Thoracic aorta (tissue), 2 donors: Measurements from ENCODE around the gene MDK. TPM values are rescaled to one million over a fixed set of nuclear protein-coding genes. Genes with fewer than 3 reads are reported as not detected.

Experiments used
- ATAC-seq: fragments of 150-250 bp; one replicate; pipeline ENCODE4 v1.8.0; 2017; ENCODE audit warnings: low read depth; ENCODE audit not compliant: insufficient number of reproducible peaks, low FRiP score
- DNase-seq: peaks from one replicate; pipeline ENCODE4 v3.0.0-alpha.2; 2020; ENCODE audit warnings: low spot score
- H3K27ac ChIP-seq, 2 donors: fragments of 200-600 bp; sonication (generic); 1 replicate in 1 of 2; 2 replicates in 1 of 2; pipeline ENCODE4 v1.5.1; 2016; ENCODE audit warnings: mild to moderate bottlenecking in 2 of 2, moderate library complexity in 2 of 2
- H3K27me3 ChIP-seq: fragments of 200-600 bp; sonication (generic); replicated peaks from 2 replicates; pipeline ENCODE4 v1.6.0; 2016; ENCODE audit warnings: mild to moderate bottlenecking; ENCODE audit not compliant: insufficient read depth
- H3K36me3 ChIP-seq: fragments of 200-600 bp; sonication (generic); one replicate; pipeline ENCODE4 v1.5.1; 2016
- H3K4me1 ChIP-seq, 2 donors: fragments of 200-600 bp; sonication (generic); 1 replicate in 1 of 2; 2 replicates in 1 of 2; pipeline versions ENCODE4 v1.5.1 to v1.6.0; 2016; ENCODE audit warnings: low read depth in 2 of 2, mild to moderate bottlenecking in 1 of 2; ENCODE audit not compliant: control insufficient read depth in 1 of 2
- H3K4me3 ChIP-seq: fragments of 200-600 bp; sonication (generic); 2 replicates; pipeline ENCODE4 v1.5.1; 2016; ENCODE audit warnings: mild to moderate bottlenecking
- H3K9me3 ChIP-seq: fragments of 200-600 bp; sonication (generic); 2 replicates; pipeline ENCODE4 v1.5.1; 2016
- total RNA-seq, 2 donors: library from RNA; depleted of rRNA; stranded (reverse); fragments of >200 nt; gene quantifications; one replicate each; pipeline versions ENCODE4 v1.1.0 to v1.2.3, GENCODE V29; 2016
- TF ChIP-seq, protein P1 (sequence below): fragments of 200-600 bp; sonication (generic); IDR thresholded peaks from one replicate; pipeline ENCODE4 v1.5.1; 2019; ENCODE audit warnings: antibody characterized with exemption

MDK gene
- total RNA-seq, 2 donors from 2014 or later = 13.5 to 21.0 TPM

- no peak overlapping the region for H3K27ac ChIP-seq
- DNase-seq (no peak), ATAC-seq (no peak)
- no peaks in the 10 kb centered on the region for H3K27me3 ChIP-seq
- H3K9me3 ChIP-seq = no peaks in the 10 kb centered on the region
- TF ChIP-seq, protein P1, sequence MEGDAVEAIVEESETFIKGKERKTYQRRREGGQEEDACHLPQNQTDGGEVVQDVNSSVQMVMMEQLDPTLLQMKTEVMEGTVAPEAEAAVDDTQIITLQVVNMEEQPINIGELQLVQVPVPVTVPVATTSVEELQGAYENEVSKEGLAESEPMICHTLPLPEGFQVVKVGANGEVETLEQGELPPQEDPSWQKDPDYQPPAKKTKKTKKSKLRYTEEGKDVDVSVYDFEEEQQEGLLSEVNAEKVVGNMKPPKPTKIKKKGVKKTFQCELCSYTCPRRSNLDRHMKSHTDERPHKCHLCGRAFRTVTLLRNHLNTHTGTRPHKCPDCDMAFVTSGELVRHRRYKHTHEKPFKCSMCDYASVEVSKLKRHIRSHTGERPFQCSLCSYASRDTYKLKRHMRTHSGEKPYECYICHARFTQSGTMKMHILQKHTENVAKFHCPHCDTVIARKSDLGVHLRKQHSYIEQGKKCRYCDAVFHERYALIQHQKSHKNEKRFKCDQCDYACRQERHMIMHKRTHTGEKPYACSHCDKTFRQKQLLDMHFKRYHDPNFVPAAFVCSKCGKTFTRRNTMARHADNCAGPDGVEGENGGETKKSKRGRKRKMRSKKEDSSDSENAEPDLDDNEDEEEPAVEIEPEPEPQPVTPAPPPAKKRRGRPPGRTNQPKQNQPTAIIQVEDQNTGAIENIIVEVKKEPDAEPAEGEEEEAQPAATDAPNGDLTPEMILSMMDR = no peak
- no peak overlapping the region for H3K4me3 ChIP-seq
- H3K36me3 ChIP-seq = no peaks in the 10 kb centered on the region
- H3K4me1 ChIP-seq = peaks cover 5 to 22% of the 10 kb centered on the region in 2 donors
These were observed 37.9 kb upstream of the MDK start for GRCh38 chr11:46343520-46343919.

DNA sequence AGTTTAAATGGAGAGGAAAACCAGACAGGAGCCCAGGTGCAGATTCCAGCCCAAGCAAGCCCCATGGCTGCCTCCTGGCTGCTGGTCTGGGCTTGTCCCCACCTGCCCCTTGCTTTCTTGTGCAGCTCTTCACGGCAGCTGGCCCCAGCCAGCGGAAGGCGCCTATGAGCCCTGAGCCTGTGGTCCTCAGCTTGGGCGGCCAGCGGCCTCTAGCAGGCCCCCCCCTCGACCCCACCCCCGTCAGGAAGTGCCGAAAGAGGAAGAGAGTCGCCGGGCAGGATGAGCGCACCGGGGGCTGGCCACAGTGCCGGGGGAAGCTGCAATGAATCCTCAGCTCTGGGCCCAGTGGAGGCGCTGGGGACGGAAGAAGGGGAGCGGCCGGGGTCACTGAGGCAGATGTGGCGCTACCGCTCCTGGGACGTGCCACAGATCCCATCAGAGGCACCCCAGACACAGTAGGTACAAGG, 36.3 kb upstream of the MDK start:
- peak overlapping the region; percentile 62 for H3K4me3 ChIP-seq
- ATAC-seq (no peak), DNase-seq (no peak)

GRCh38 chr11:46345881-46346484, 35.5 kb upstream of the MDK start:
- Histone ChIP-seq H3K4me3 (peak overlapping the region; percentile 62), H3K27ac (peak overlapping the region in 1 of 2 donors; percentile 44), H3K36me3 (no peaks in the 10 kb centered on the region), H3K27me3 (no peaks in the 10 kb centered on the region), H3K9me3 (no peaks in the 10 kb centered on the region), H3K4me1 (peaks cover 13 to 21% of the 10 kb centered on the region in 2 donors)
- ATAC-seq (no peak), DNase-seq (no peak)
- TF ChIP-seq, protein P1 = no peak

More for the DNA sequence above, 36.3 kb upstream of the MDK start:
- Histone ChIP-seq H3K9me3 (no peaks in the 10 kb centered on the region), H3K27me3 (no peaks in the 10 kb centered on the region), H3K4me1 (peaks cover 13 to 21% of the 10 kb centered on the region in 2 donors), H3K27ac (peak overlapping the region in 1 of 2 donors; percentile 44), H3K36me3 (no peaks in the 10 kb centered on the region)
- TF ChIP-seq, protein P1 = no peak

GRCh38 chr11:46346886-46347636, 34.4 kb upstream of the MDK start, which contains the start of gene DGKZ:
Gene DGKZ (plus strand): TSS chr11:46347463. CDS start chr11:46347660, 197 bp downstream.
- ATAC-seq (peak; percentile 91), DNase-seq (no peak)
- Histone ChIP-seq H3K4me3 (peak within 1 kb of the TSS; percentile 93), H3K36me3 (no peaks in the 10 kb centered on the region), H3K27me3 (no peaks in the 10 kb centered on the region), H3K9me3 (no peaks in the 10 kb centered on the region), H3K27ac (no peak within 1 kb of the TSS), H3K4me1 (peaks cover 13 to 21% of the 10 kb centered on the region in 2 donors)
- TF ChIP-seq, protein P1 = peak; percentile 68

DNA sequence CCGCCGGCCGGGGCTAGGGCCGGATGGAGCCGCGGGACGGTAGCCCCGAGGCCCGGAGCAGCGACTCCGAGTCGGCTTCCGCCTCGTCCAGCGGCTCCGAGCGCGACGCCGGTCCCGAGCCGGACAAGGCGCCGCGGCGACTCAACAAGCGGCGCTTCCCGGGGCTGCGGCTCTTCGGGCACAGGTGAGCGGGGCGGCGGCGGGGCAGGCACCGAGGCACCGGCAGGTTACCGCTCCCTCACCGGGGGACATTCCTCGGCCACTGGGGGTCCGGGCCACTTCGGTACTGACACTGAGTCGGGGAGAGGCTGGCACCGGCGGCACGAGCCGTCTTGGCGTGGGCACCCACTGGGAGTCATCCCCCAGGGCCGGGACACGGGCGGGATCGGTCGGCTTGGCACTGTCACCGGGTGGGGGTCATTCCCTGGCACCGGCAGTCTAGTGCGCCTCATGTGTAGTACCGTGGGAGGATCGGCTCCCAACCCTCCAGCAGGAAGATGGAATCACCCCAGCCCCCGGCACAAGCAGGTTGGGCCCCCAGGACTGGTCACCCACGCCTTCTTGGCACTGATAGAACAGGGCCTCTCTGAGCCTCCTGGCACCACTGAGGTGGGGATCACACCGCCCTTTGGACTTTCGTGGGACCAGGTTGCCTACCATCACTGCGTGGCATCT, 33.7 kb upstream of the MDK start:
- Histone ChIP-seq H3K9me3 (no peaks in the 10 kb centered on the region), H3K36me3 (no peaks in the 10 kb centered on the region), H3K4me1 (peaks cover 13 to 21% of the 10 kb centered on the region in 2 donors), H3K27me3 (no peaks in the 10 kb centered on the region), H3K4me3 (peak overlapping the region; percentile 93), H3K27ac (no peak overlapping the region)
- TF ChIP-seq, protein P1 = no peak
- ATAC-seq = no peak
- DNase-seq = no peak
